GM23248 (cell line): Measurements from ENCODE around the gene RNASEL.

Source experiments
- EZH2 ChIP-seq: fragments of 200-600 bp; sonication (generic); IDR thresholded peaks from 2 replicates; pipeline ENCODE4 v1.6.1; 2018; ENCODE audit warnings: antibody characterized with exemption, mild to moderate bottlenecking; ENCODE audit not compliant: insufficient read depth, poor library complexity, severe bottlenecking
- EZH2phosphoT487 ChIP-seq: fragments of 200-600 bp; sonication (generic); IDR thresholded peaks from 2 replicates; pipeline ENCODE4 v1.6.1; 2018; ENCODE audit warnings: antibody characterized with exemption, moderate library complexity, mild to moderate bottlenecking, low read depth; ENCODE audit not compliant: insufficient read depth

DNA sequence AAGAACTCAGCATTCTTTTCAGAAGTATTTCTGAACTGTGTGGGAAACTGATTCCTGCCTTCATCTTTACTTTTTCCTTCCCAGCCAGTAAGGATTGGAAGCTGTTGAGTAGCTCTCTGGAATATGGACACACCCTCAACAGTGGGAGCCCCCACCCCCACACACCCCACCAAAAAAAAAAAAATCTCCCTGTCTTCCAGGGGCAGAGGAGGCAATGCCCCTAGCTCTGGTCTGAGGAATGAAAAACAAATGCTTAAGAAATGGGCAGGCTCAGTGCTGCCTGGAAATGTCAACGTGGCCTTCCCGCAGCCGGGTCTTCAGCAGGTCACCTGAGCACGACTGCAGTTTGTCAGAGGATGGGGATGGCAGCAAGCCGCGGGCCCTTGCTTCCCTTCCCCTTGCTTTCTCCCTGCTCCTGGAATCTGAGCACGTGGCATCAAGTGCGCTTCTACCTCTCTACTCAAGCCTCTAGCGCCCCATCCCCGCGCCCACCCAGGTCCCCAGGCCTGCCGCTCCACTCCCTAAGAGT lies 14.7 kb upstream of the RNASEL start:
- TF ChIP-seq EZH2phosphoT487: no peak
- TF ChIP-seq EZH2: no peak
